Left ventricle myocardium inferior (tissue), 1 donor: ENCODE results near the gene GADL1. TPM values are rescaled to one million over a fixed set of nuclear protein-coding genes. Genes with fewer than 3 reads are reported as not detected.

Experiments
- DNase-seq: peaks from one replicate; pipeline ENCODE4 v3.0.0-alpha.2; 2020
- H3K27ac ChIP-seq: fragments of 200-600 bp; replicated peaks from 2 replicates; pipeline ENCODE4 v1.8.0; 2021
- H3K27me3 ChIP-seq: fragments of 200-600 bp; 2 replicates; pipeline ENCODE4 v1.8.0; 2021; ENCODE audit warnings: low read depth
- H3K36me3 ChIP-seq: fragments of 200-600 bp; 2 replicates; pipeline ENCODE4 v1.8.0; 2021
- H3K4me1 ChIP-seq: fragments of 200-600 bp; 2 replicates; pipeline ENCODE4 v1.8.0; 2021
- H3K4me3 ChIP-seq: fragments of 200-600 bp; 2 replicates; pipeline ENCODE4 v1.8.0; 2021; ENCODE audit warnings: mild to moderate bottlenecking, moderate library complexity
- H3K9me3 ChIP-seq: fragments of 200-600 bp; replicated peaks from 2 replicates; pipeline ENCODE4 v1.8.0; 2021
- CTCF ChIP-seq: fragments of 200-600 bp; IDR thresholded peaks from 2 replicates; pipeline ENCODE4 v1.8.0; 2021; ENCODE audit warnings: antibody characterized with exemption, mild to moderate bottlenecking, borderline replicate concordance
- intact Hi-C: fragments of 100-400 bp; cut with micrococcal nuclease; formaldehyde crosslinking; loops from one replicate; pipeline ENCODE4 v1.11.0; 2022
- total RNA-seq: library from RNA; stranded (reverse); fragmentation: NEBNext Ultra II Directional; extraction: Animal tissue kit (Norgen Biotek cat#: 25700); gene quantifications from one replicate; pipeline ENCODE4 v1.2.1, GENCODE V29; 2021
- donor health status: DM: no; HTN: yes; CAD: no; lungs with severe emphysema.

GADL1 gene
- total RNA-seq, 1 donor from 2014 or later, result 0.11 TPM

GRCh38 chr3:30764891-30765290 is 129.6 kb downstream of the GADL1 start:
- intact Hi-C loops, result no loop called here

GRCh38 chr3:30764281-30764680 is 130.2 kb downstream of the GADL1 start:
- no peak for DNase-seq
- no peak for TF ChIP-seq CTCF
- H3K27ac ChIP-seq, result no peak overlapping the region
- intact Hi-C loops, result no loop called here
- no peaks in the 10 kb centered on the region for H3K36me3 ChIP-seq
- H3K4me3 ChIP-seq, result no peak overlapping the region
- H3K9me3 ChIP-seq, result no peaks in the 10 kb centered on the region
- H3K4me1 ChIP-seq, result peaks cover 3% of the 10 kb centered on the region
- no peaks in the 10 kb centered on the region for H3K27me3 ChIP-seq

More at GRCh38 chr3:30764891-30765290, 129.6 kb downstream of the GADL1 start:
- Histone ChIP-seq H3K9me3 (no peaks in the 10 kb centered on the region), H3K4me1 (peaks cover 3% of the 10 kb centered on the region), H3K27me3 (no peaks in the 10 kb centered on the region), H3K4me3 (no peak overlapping the region), H3K27ac (no peak overlapping the region), H3K36me3 (no peaks in the 10 kb centered on the region)
- no peak for TF ChIP-seq CTCF
- DNase-seq, result no peak

- DNase-seq, result no peak
- no peak overlapping the region for H3K27ac ChIP-seq
- H3K9me3 ChIP-seq, result no peaks in the 10 kb centered on the region
- no peaks in the 10 kb centered on the region for H3K36me3 ChIP-seq
- no peaks in the 10 kb centered on the region for H3K4me1 ChIP-seq
- H3K27me3 ChIP-seq, result no peaks in the 10 kb centered on the region
- no peak overlapping the region for H3K4me3 ChIP-seq
- intact Hi-C loops, result no loop called here
- no peak for TF ChIP-seq CTCF
Observed at GRCh38 chr3:30761374-30761773, 133.1 kb downstream of the GADL1 start.

GRCh38 chr3:30760737-30761136 is 133.7 kb downstream of the GADL1 start:
- H3K4me3 ChIP-seq, result no peak overlapping the region
- H3K27ac ChIP-seq, result no peak overlapping the region
- H3K9me3 ChIP-seq, result no peaks in the 10 kb centered on the region
- H3K36me3 ChIP-seq, result no peaks in the 10 kb centered on the region
- TF ChIP-seq CTCF, result no peak
- intact Hi-C loops, result no loop called here
- no peaks in the 10 kb centered on the region for H3K4me1 ChIP-seq
- H3K27me3 ChIP-seq, result no peaks in the 10 kb centered on the region
- DNase-seq, result no peak

- intact Hi-C loops, result no loop called here
- Histone ChIP-seq H3K9me3 (no peaks in the 10 kb centered on the region), H3K27ac (no peak overlapping the region), H3K36me3 (no peaks in the 10 kb centered on the region), H3K27me3 (no peaks in the 10 kb centered on the region), H3K4me3 (no peak overlapping the region), H3K4me1 (no peaks in the 10 kb centered on the region)
- no peak for TF ChIP-seq CTCF
- DNase-seq, result no peak
Observed at GRCh38 chr3:30760040-30760695, 134.3 kb downstream of the GADL1 start.

GRCh38 chr3:30756218-30756617 is 138.2 kb downstream of the GADL1 start:
- H3K9me3 ChIP-seq, result no peaks in the 10 kb centered on the region
- no peak for DNase-seq
- no peak for TF ChIP-seq CTCF

More at GRCh38 chr3:30756218-30756617, 138.2 kb downstream of the GADL1 start:
- no peaks in the 10 kb centered on the region for H3K36me3 ChIP-seq
- intact Hi-C loops, result no loop called here
- no peaks in the 10 kb centered on the region for H3K27me3 ChIP-seq
- no peaks in the 10 kb centered on the region for H3K4me1 ChIP-seq
- H3K4me3 ChIP-seq, result no peak overlapping the region
- H3K27ac ChIP-seq, result no peak overlapping the region
